ENCODE measurements around the gene FKBP5.

DNA sequence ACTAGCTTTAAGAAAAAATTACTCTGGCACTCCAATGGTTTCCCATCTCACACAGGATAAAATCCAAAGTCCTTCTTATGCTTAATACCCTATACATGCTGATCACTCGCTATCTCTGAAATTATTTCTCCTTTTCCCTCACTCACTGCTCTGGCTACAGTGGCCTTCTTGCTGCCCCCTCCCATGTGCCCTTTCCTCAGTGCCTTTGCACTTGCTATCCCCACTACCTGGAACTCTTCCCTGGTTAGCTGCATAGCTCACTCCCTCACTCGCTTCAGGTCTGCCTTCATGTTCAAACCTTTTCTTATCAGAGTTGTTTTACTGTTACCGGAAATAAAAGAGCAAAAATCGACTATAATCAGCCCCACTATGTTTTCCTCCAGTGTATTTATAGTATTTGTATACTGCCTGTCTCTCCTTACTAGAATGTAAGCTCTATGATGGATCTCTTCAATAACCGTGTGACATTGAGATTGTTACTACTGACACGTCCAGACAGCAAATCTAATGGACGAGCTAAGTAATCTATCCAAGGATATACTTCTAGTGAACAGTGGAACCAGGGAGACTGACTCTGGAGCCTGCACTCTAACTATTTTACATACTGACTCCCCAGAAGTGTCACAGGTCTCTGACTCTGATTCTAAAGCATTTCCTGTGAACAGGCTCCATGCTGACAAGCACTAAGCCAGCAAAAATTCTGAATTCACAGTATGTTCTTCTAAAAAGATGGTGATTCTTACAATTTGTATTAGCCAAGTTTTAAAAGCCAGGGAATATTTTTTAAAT lies 25.1 kb downstream of the FKBP5 start:
- TF ChIP-seq, protein P1, sequence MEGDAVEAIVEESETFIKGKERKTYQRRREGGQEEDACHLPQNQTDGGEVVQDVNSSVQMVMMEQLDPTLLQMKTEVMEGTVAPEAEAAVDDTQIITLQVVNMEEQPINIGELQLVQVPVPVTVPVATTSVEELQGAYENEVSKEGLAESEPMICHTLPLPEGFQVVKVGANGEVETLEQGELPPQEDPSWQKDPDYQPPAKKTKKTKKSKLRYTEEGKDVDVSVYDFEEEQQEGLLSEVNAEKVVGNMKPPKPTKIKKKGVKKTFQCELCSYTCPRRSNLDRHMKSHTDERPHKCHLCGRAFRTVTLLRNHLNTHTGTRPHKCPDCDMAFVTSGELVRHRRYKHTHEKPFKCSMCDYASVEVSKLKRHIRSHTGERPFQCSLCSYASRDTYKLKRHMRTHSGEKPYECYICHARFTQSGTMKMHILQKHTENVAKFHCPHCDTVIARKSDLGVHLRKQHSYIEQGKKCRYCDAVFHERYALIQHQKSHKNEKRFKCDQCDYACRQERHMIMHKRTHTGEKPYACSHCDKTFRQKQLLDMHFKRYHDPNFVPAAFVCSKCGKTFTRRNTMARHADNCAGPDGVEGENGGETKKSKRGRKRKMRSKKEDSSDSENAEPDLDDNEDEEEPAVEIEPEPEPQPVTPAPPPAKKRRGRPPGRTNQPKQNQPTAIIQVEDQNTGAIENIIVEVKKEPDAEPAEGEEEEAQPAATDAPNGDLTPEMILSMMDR (IDR thresholded peaks at IDR 0.05), result no peak
- TF ChIP-seq POLR2A (IDR thresholded peaks at IDR 0.05), result no peak

All from testis (tissue), 2 donors.